ENCODE measurements around the gene KCNJ6.

- TF ChIP-seq CTCF (IDR thresholded peaks at IDR 0.05) (no peak), POLR2AphosphoS5 (IDR thresholded peaks at IDR 0.05) (no peak), EP300 (IDR thresholded peaks at IDR 0.05) (no peak)
Observed at GRCh38 chr21:37684115-37684493, 232.2 kb downstream of the KCNJ6 start.
